ENCODE data around the gene TMCO2. TPM values are rescaled to one million over a fixed set of nuclear protein-coding genes. Genes with fewer than 3 reads are reported as not detected.

The TMCO2 gene
- polyA plus RNA-seq, 3 donors = not detected

- TF ChIP-seq CTCF (IDR thresholded peaks at IDR 0.05) = no peak
- Mint-ChIP-seq H3K36me3 (peaks cover 15 to 16% of the 10 kb centered on the region in 2 donors), H3K27me3 (ENCODE audit: low read depth in 3 of 3) (peaks cover 0 to 2% (median 1%) of the 10 kb centered on the region in 3 donors), H3K27ac (peak overlapping the region in 2 of 7 donors; percentile 99), H3K4me1 (peaks cover 15% of the 10 kb centered on the region), H3K4me3 (peak overlapping the region; percentile 94 to 98), H3K9me3 (no peaks in the 10 kb centered on the region)
- DNase-seq = no peak
- H3K27me3 ChIP-seq (ENCODE audit: control insufficient read depth in 2 of 2, insufficient read depth in 2 of 2, low read length in 2 of 2) = no peaks in the 10 kb centered on the region
- peaks cover 11 to 19% of the 10 kb centered on the region in 2 donors for H3K4me1 ChIP-seq (ENCODE audit: control insufficient read depth in 1 of 2, insufficient read depth in 2 of 2, low read length in 2 of 2)
- H2AFZ ChIP-seq (ENCODE audit: insufficient read depth, low read depth, low read length, poor library complexity, severe bottlenecking) = peak overlapping the region; percentile 95
- H3K4me2 ChIP-seq (replicated peaks; ENCODE audit: extremely low read depth, low read length, poor library complexity, severe bottlenecking) = peak overlapping the region; percentile 79
- no CpG with 5 or more reads among the region's 6 CpGs for WGBS (ENCODE audit: insufficient coverage)
- peak overlapping the region in 1 of 2 donors; percentile 99 for H3K27ac ChIP-seq (ENCODE audit: low read depth in 1 of 2, low read length in 2 of 2)
- peak overlapping the region in 1 of 3 experiments; percentile 88 for H3K4me3 ChIP-seq (replicated peaks in 1 of 3; ENCODE audit: low read depth in 2 of 3, low read length in 3 of 3)
- intact Hi-C loops (cut with micrococcal nuclease) = loop anchor here (2.0 to 10.0 kb wide), 5 partner anchors 14 to 148 kb away; partner anchors contain the start of genes RLF (in 2 of the 2), COL9A2 (in 1 of the 2) and SMAP2 (in 1 of the 2)
- H3K9me3 ChIP-seq (replicated peaks in 1 of 2; ENCODE audit: control insufficient read depth in 1 of 2, insufficient read depth in 1 of 2, low read length in 2 of 2) = no peaks in the 10 kb centered on the region
- H4K20me1 ChIP-seq (ENCODE audit: insufficient read depth, low read length) = peaks cover 4% of the 10 kb centered on the region
- peaks cover 14 to 22% of the 10 kb centered on the region in 2 donors for H3K36me3 ChIP-seq (replicated peaks in 1 of 2; ENCODE audit: control insufficient read depth in 1 of 2, insufficient read depth in 2 of 2, low read length in 2 of 2)
- H3K79me2 ChIP-seq (ENCODE audit: insufficient read depth, low read length) = peaks cover 49% of the 10 kb centered on the region
- peak overlapping the region; percentile 98 for H3K9ac ChIP-seq (ENCODE audit: insufficient read depth, low read length, poor library complexity, severe bottlenecking)
These were observed 8.8 kb downstream of the TMCO2 start for GRCh38 chr1:40256401-40257084.

GRCh38 chr1:40257313-40257687, 9.6 kb downstream of the TMCO2 start:
- no peaks in the 10 kb centered on the region for H3K27me3 ChIP-seq (ENCODE audit: control insufficient read depth in 2 of 2, insufficient read depth in 2 of 2, low read length in 2 of 2)
- intact Hi-C loops (cut with micrococcal nuclease) = loop anchor here (2.0 to 10.0 kb wide), 5 partner anchors 14 to 148 kb away; partner anchors contain the start of genes RLF (in 2 of the 2), COL9A2 (in 1 of the 2) and SMAP2 (in 1 of the 2)
- peaks cover 15% of the 10 kb centered on the region for H3K4me1 Mint-ChIP-seq

More at GRCh38 chr1:40257313-40257687, 9.6 kb downstream of the TMCO2 start:
- Histone ChIP-seq H3K4me1 (ENCODE audit: control insufficient read depth in 1 of 2, insufficient read depth in 2 of 2, low read length in 2 of 2) (peaks cover 11 to 19% of the 10 kb centered on the region in 2 donors), H3K9me3 (replicated peaks in 1 of 2; ENCODE audit: control insufficient read depth in 1 of 2, insufficient read depth in 1 of 2, low read length in 2 of 2) (no peaks in the 10 kb centered on the region), H3K27ac (ENCODE audit: low read depth in 1 of 2, low read length in 2 of 2) (peak overlapping the region; percentile 98 to 99), H3K36me3 (replicated peaks in 1 of 2; ENCODE audit: control insufficient read depth in 1 of 2, insufficient read depth in 2 of 2, low read length in 2 of 2) (peaks cover 22 to 29% of the 10 kb centered on the region in 2 donors), H3K4me2 (replicated peaks; ENCODE audit: extremely low read depth, low read length, poor library complexity, severe bottlenecking) (peak overlapping the region; percentile 79), H2AFZ (ENCODE audit: insufficient read depth, low read depth, low read length, poor library complexity, severe bottlenecking) (peak overlapping the region; percentile 95), H3K4me3 (replicated peaks in 1 of 3; ENCODE audit: low read depth in 2 of 3, low read length in 3 of 3) (peak overlapping the region; percentile 88 to 99 (median 95)), H4K20me1 (ENCODE audit: insufficient read depth, low read length) (peaks cover 4% of the 10 kb centered on the region), H3K79me2 (ENCODE audit: insufficient read depth, low read length) (peaks cover 55% of the 10 kb centered on the region), H3K9ac (ENCODE audit: insufficient read depth, low read length, poor library complexity, severe bottlenecking) (peak overlapping the region; percentile 98)
- H3K27ac Mint-ChIP-seq = peak overlapping the region; percentile 99 to 100 (median 100)
- peaks cover 0 to 2% (median 0%) of the 10 kb centered on the region in 3 donors for H3K27me3 Mint-ChIP-seq (ENCODE audit: low read depth in 3 of 3)
- peak overlapping the region; percentile 94 to 98 for H3K4me3 Mint-ChIP-seq
- H3K36me3 Mint-ChIP-seq = peaks cover 22 to 23% of the 10 kb centered on the region in 2 donors
- WGBS (ENCODE audit: insufficient coverage) = 0% methylated on average over 16 of the region's 16 CpGs
- no peaks in the 10 kb centered on the region for H3K9me3 Mint-ChIP-seq
- DNase-seq = peak in 1 of 3 donors; percentile 18
- no peak for TF ChIP-seq CTCF (IDR thresholded peaks at IDR 0.05)

All from CD14-positive monocyte (primary cell).